Activated CD8-positive, alpha-beta memory T cell treated with anti-CD3 and anti-CD28 coated beads, Interleukin-2, amount 10 ng/mL, durations not matched to agents 7 days and 5 days (primary cell): ENCODE measurements around the gene ATG3. TPM values are rescaled to one million over a fixed set of nuclear protein-coding genes. Genes with fewer than 3 reads are reported as not detected.
"Not testable (repeated sequence)": the region's sequence is repeated elsewhere in the genome, so short reads cannot be mapped to it uniquely, and the experiment has no call there.

ENCODE experiments used
- ATAC-seq: fragments of 150-1000 bp; cut with Tn5 transposase; one replicate; pipeline ENCODE4 v1.10.0; 2021; ENCODE audit warnings: moderate library complexity
- CTCF ChIA-PET: fragments of 350-600 bp; sonication (Branson Sonifier 250); formaldehyde crosslinking; loops from one replicate; lab custom pipeline; 2021; ENCODE audit warnings: antibody characterized with exemption; lab: Charles Lee
- DNase-seq: peaks from one replicate; pipeline ENCODE4 v3.0.0-alpha.2; 2020
- H3K27ac Mint-ChIP-seq: one replicate; pipeline ENCODE4 v1.8.0; 2021; ENCODE audit warnings: mild to moderate bottlenecking, mixed read lengths
- H3K27me3 Mint-ChIP-seq: one replicate; pipeline ENCODE4 v1.8.0; 2021; ENCODE audit warnings: mixed read lengths
- H3K36me3 Mint-ChIP-seq: one replicate; pipeline ENCODE4 v1.8.0; 2021; ENCODE audit warnings: mild to moderate bottlenecking, mixed read lengths
- H3K4me1 Mint-ChIP-seq: one replicate; pipeline ENCODE4 v1.8.0; 2021; ENCODE audit warnings: mixed read lengths
- H3K4me3 Mint-ChIP-seq: one replicate; pipeline ENCODE4 v1.8.0; 2021; ENCODE audit warnings: mild to moderate bottlenecking, moderate library complexity, mixed read lengths
- H3K9me3 Mint-ChIP-seq: one replicate; pipeline ENCODE4 v1.8.0; 2022; ENCODE audit warnings: low read depth, mixed read lengths
- total RNA-seq, 2 experiments: library from RNA; stranded (reverse); gene quantifications; one replicate each; pipeline ENCODE4 v1.2.3, GENCODE V29; 2021

The ATG3 gene
- total RNA-seq, 2 experiments from 2014 or later, result 68.0 to 70.6 TPM

GRCh38 chr3:112508261-112508660, 53.5 kb downstream of the ATG3 start:
- H3K4me3 Mint-ChIP-seq, result no peak overlapping the region
- H3K4me1 Mint-ChIP-seq, result peaks cover 5% of the 10 kb centered on the region
- H3K27me3 Mint-ChIP-seq, result no peaks in the 10 kb centered on the region
- no peak overlapping the region for H3K27ac Mint-ChIP-seq
- ATAC-seq (no peak), DNase-seq (no peak)
- peaks cover 17% of the 10 kb centered on the region for H3K36me3 Mint-ChIP-seq
- peaks cover 6% of the 10 kb centered on the region for H3K9me3 Mint-ChIP-seq
- CTCF ChIA-PET, result interaction anchor here (1.1 to 1.6 kb wide), 3 partner anchors 9 to 215 kb away, joined by 4 read pairs; partner anchors contain the start of genes BTLA and SLC9C1

GRCh38 chr3:112505907-112506306, 55.9 kb downstream of the ATG3 start:
- Mint-ChIP-seq H3K9me3 (peaks cover 2% of the 10 kb centered on the region), H3K4me3 (no peak overlapping the region), H3K36me3 (peaks cover 9% of the 10 kb centered on the region), H3K4me1 (peaks cover 5% of the 10 kb centered on the region), H3K27ac (no peak overlapping the region), H3K27me3 (no peaks in the 10 kb centered on the region)
- CTCF ChIA-PET, result interaction anchor here (0.6 kb wide), 2 partner anchors 65 to 107 kb away, joined by 3 read pairs; no protein-coding TSS in a partner anchor
- DNase-seq (no peak), ATAC-seq (no peak)

GRCh38 chr3:112504123-112504522, 57.6 kb downstream of the ATG3 start:
- CTCF ChIA-PET, result interaction anchor here (1.3 kb wide), 2 partner anchors 10 to 171 kb away, joined by 3 read pairs; partner anchors contain the start of gene CD200
- ATAC-seq (no peak), DNase-seq (no peak)
- Mint-ChIP-seq H3K36me3 (peaks cover 4% of the 10 kb centered on the region), H3K4me1 (peaks cover 16% of the 10 kb centered on the region), H3K27ac (no peak overlapping the region), H3K27me3 (no peaks in the 10 kb centered on the region), H3K9me3 (peaks cover 2% of the 10 kb centered on the region), H3K4me3 (no peak overlapping the region)

GRCh38 chr3:112503304-112503972, 58.3 kb downstream of the ATG3 start:
- Mint-ChIP-seq H3K4me1 (peaks cover 16% of the 10 kb centered on the region), H3K27me3 (no peaks in the 10 kb centered on the region), H3K4me3 (no peak overlapping the region), H3K36me3 (peaks cover 1% of the 10 kb centered on the region), H3K9me3 (peaks cover 2% of the 10 kb centered on the region), H3K27ac (no peak overlapping the region)
- DNase-seq (no peak), ATAC-seq (no peak)
- CTCF ChIA-PET, result interaction anchor here (0.6 to 1.3 kb wide), 3 partner anchors 11 to 210 kb away, joined by 3 read pairs; partner anchors contain the start of gene CD200

- H3K4me3 Mint-ChIP-seq, result no peak overlapping the region
- H3K9me3 Mint-ChIP-seq, result no peaks in the 10 kb centered on the region
- H3K4me1 Mint-ChIP-seq, result peaks cover 33% of the 10 kb centered on the region
- no peak for ATAC-seq
- CTCF ChIA-PET, result interaction anchor here (0.8 to 2.1 kb wide), 9 partner anchors 8 to 364 kb away, joined by 3 to 7 read pairs (median 4); partner anchors contain the start of gene SLC9C1
- peaks cover 1% of the 10 kb centered on the region for H3K36me3 Mint-ChIP-seq
- H3K27ac Mint-ChIP-seq, result no peak overlapping the region
- no peaks in the 10 kb centered on the region for H3K27me3 Mint-ChIP-seq
- DNase-seq, result no peak
Observed at GRCh38 chr3:112500621-112501020, 61.1 kb downstream of the ATG3 start.

GRCh38 chr3:112498914-112499711, 62.6 kb downstream of the ATG3 start, which contains the start of gene BTLA:
TSS of gene BTLA (minus strand) at chr3:112499472. CDS start at chr3:112499358, 114 bp downstream.
- H3K27me3 Mint-ChIP-seq, result no peaks in the 10 kb centered on the region
- peaks cover 43% of the 10 kb centered on the region for H3K4me1 Mint-ChIP-seq
- H3K36me3 Mint-ChIP-seq, result peaks cover 9% of the 10 kb centered on the region
- H3K27ac Mint-ChIP-seq, result peak within 1 kb of the TSS; percentile 95
- ATAC-seq (peak; percentile 68), DNase-seq (peak; percentile 59)
- CTCF ChIA-PET, result interaction anchor here (0.7 to 2.1 kb wide), 12 partner anchors 10 to 206 kb away, joined by 3 to 9 read pairs (median 3); partner anchors contain the start of gene SLC9C1
- peaks cover 4% of the 10 kb centered on the region for H3K9me3 Mint-ChIP-seq
- peak within 1 kb of the TSS; percentile 93 for H3K4me3 Mint-ChIP-seq

- CTCF ChIA-PET, result interaction anchor here (1.1 to 1.5 kb wide), 8 partner anchors 11 to 386 kb away, joined by 3 to 9 read pairs (median 3); no protein-coding TSS in a partner anchor
- Mint-ChIP-seq H3K9me3 (peaks cover 4% of the 10 kb centered on the region), H3K4me1 (peaks cover 50% of the 10 kb centered on the region), H3K27me3 (no peaks in the 10 kb centered on the region), H3K36me3 (peaks cover 14% of the 10 kb centered on the region), H3K27ac (peak overlapping the region; percentile 95), H3K4me3 (peak overlapping the region; percentile 93)
- ATAC-seq, result peak; percentile 15
- no peak for DNase-seq
Observed at GRCh38 chr3:112497897-112498548, 63.7 kb downstream of the ATG3 start.

GRCh38 chr3:112496366-112497067, 65.2 kb downstream of the ATG3 start:
- H3K9me3 Mint-ChIP-seq, result peaks cover 4% of the 10 kb centered on the region
- no peaks in the 10 kb centered on the region for H3K27me3 Mint-ChIP-seq
- peak overlapping the region; percentile 19 for H3K27ac Mint-ChIP-seq
- CTCF ChIA-PET, result interaction anchor here (1.0 to 1.5 kb wide), 3 partner anchors 16 to 385 kb away, joined by 3 read pairs; no protein-coding TSS in a partner anchor
- H3K4me3 Mint-ChIP-seq, result peak overlapping the region; percentile 67
- DNase-seq (no peak), ATAC-seq (no peak)
- peaks cover 62% of the 10 kb centered on the region for H3K4me1 Mint-ChIP-seq
- H3K36me3 Mint-ChIP-seq, result peaks cover 19% of the 10 kb centered on the region

- CTCF ChIA-PET, H3K27me3 Mint-ChIP-seq, H3K9me3 Mint-ChIP-seq, H3K4me3 Mint-ChIP-seq, ATAC-seq, DNase-seq, H3K27ac Mint-ChIP-seq: not testable (repeated sequence)
- peaks cover 71% of the 10 kb centered on the region for H3K4me1 Mint-ChIP-seq
- peaks cover 22% of the 10 kb centered on the region for H3K36me3 Mint-ChIP-seq
Observed at GRCh38 chr3:112494448-112494767, 67.4 kb downstream of the ATG3 start.

GRCh38 chr3:112492124-112492523, 69.6 kb downstream of the ATG3 start:
- Mint-ChIP-seq H3K4me3 (no peak overlapping the region), H3K27me3 (no peaks in the 10 kb centered on the region), H3K9me3 (peaks cover 4% of the 10 kb centered on the region), H3K36me3 (peaks cover 28% of the 10 kb centered on the region), H3K4me1 (peaks cover 60% of the 10 kb centered on the region), H3K27ac (no peak overlapping the region)
- DNase-seq, result no peak
- ATAC-seq, result no peak
- CTCF ChIA-PET, result interaction anchor here (0.8 kb wide), 1 partner anchor 25 kb away, joined by 3 read pairs; no protein-coding TSS in a partner anchor

- Mint-ChIP-seq H3K9me3 (peaks cover 4% of the 10 kb centered on the region), H3K36me3 (peaks cover 28% of the 10 kb centered on the region), H3K4me3 (no peak overlapping the region), H3K27me3 (no peaks in the 10 kb centered on the region), H3K4me1 (peaks cover 55% of the 10 kb centered on the region), H3K27ac (no peak overlapping the region)
- CTCF ChIA-PET, result no interaction called here
- DNase-seq (no peak), ATAC-seq (no peak)
Observed at GRCh38 chr3:112491373-112491772, 70.4 kb downstream of the ATG3 start.

- Mint-ChIP-seq H3K27ac (peak overlapping the region; percentile 48), H3K4me1 (peaks cover 42% of the 10 kb centered on the region), H3K4me3 (no peak overlapping the region), H3K27me3 (no peaks in the 10 kb centered on the region), H3K9me3 (peaks cover 4% of the 10 kb centered on the region), H3K36me3 (peaks cover 26% of the 10 kb centered on the region)
- DNase-seq (no peak), ATAC-seq (no peak)
- CTCF ChIA-PET, result interaction anchor here (0.5 to 1.0 kb wide), 3 partner anchors 11 to 44 kb away, joined by 3 read pairs; no protein-coding TSS in a partner anchor
Observed at GRCh38 chr3:112489674-112490479, 71.9 kb downstream of the ATG3 start.
